Heart right ventricle (tissue), 16 donors: ENCODE data around the gene TSPO. TPM values are rescaled to one million over a fixed set of nuclear protein-coding genes. Genes with fewer than 3 reads are reported as not detected.
A peak's percentile ranks its signal among the peaks of the same experiment; 100 is the strongest.

Source experiments
- ATAC-seq, 8 donors: fragments of 200-7000 bp; cut with Tn5 transposase; one replicate each; pipeline ENCODE4 v1.9.1; 2020; ENCODE audit warnings: mild to moderate bottlenecking in 8 of 8, moderate library complexity in 8 of 8, moderate number of reproducible peaks in 1 of 8
- DNase-seq, 2 donors: peaks; one replicate each; pipeline ENCODE4 v3.0.0-alpha.2; 2020
- H3K27ac ChIP-seq, 10 donors: fragments of 200-600 bp; sonication (generic) in 2 of 10; one replicate each; pipeline versions ENCODE4 v1.5.0 to v1.8.0; 2020 to 2022; ENCODE audit warnings: mild to moderate bottlenecking in 3 of 10
- H3K27me3 ChIP-seq, 7 donors: fragments of 200-600 bp; one replicate each; pipeline ENCODE4 v1.8.0; 2021 to 2022; ENCODE audit warnings: mild to moderate bottlenecking in 2 of 7
- H3K36me3 ChIP-seq, 9 donors: fragments of 200-600 bp; sonication (generic) in 1 of 9; one replicate each; pipeline versions ENCODE4 v1.5.0 to v1.8.0; 2020 to 2022; ENCODE audit warnings: mild to moderate bottlenecking in 2 of 9
- H3K4me1 ChIP-seq, 9 donors: fragments of 200-600 bp; sonication (generic) in 1 of 9; one replicate each; pipeline versions ENCODE4 v1.5.0 to v1.8.0; 2020 to 2022; ENCODE audit warnings: mild to moderate bottlenecking in 4 of 9
- H3K4me3 ChIP-seq, 10 donors: fragments of 200-600 bp; sonication (generic) in 2 of 10; one replicate each; pipeline versions ENCODE4 v1.5.0 to v1.8.0; 2020 to 2022; ENCODE audit warnings: mild to moderate bottlenecking in 7 of 10, moderate library complexity in 2 of 10
- H3K9me3 ChIP-seq, 11 donors: fragments of 200-600 bp in 10 of 11; sonication (generic) in 2 of 11; one replicate each; pipeline versions ENCODE4 v1.5.0 to v1.8.0; 2013 to 2022; ENCODE audit warnings: mild to moderate bottlenecking in 2 of 11, control low read depth in 1 of 11, moderate library complexity in 1 of 11
- CTCF ChIP-seq, 9 donors: fragments of 200-600 bp; sonication (generic) in 2 of 9; IDR thresholded peaks; one replicate each; pipeline versions ENCODE4 v1.5.0 to v1.8.0; 2021 to 2022; ENCODE audit warnings: antibody characterized with exemption in 9 of 9, mild to moderate bottlenecking in 5 of 9, moderate library complexity in 1 of 9
- WGBS, 2 donors: extraction: QIAGEN DNeasy Blood & Tissue Kit; methylation state at CpG; one replicate each; pipeline ENCODE4 v1.1.7; 2013; ENCODE audit warnings: inconsistent platforms in 1 of 2; 5-methylcytosine and 5-hydroxymethylcytosine counted together
- intact Hi-C, 10 donors: fragments of 100-400 bp; cut with DNase I; formaldehyde crosslinking; loops; one replicate each; pipeline versions ENCODE4 v1.11.1 to v1.14.2; 2022
- polyA plus RNA-seq, 2 donors: library from polyadenylated mRNA; stranded (reverse); fragments of 200-250 nt; gene quantifications; one replicate each; pipeline ENCODE4 v1.2.3, GENCODE V29; 2013
- total RNA-seq, 10 donors: library from RNA; stranded (reverse); fragmentation: NEBNext Ultra II Directional in 3 of 10; extraction: Animal tissue kit (Norgen Biotek cat#: 25700) in 3 of 10; gene quantifications; one replicate each; pipeline versions ENCODE4 v1.2.1 to v1.2.4, GENCODE V29; 2021 to 2023
- donor health status: Arrhythmogenic right ventricular cardiomyopathy.
- donor health status: ischemic (EF 13 %, LVEDD 7.1; RV severe dilation, severe dysfunction).
- donor health status: healthy with polysubstance abuse.
- donor health status: DM: no; HTN: yes; CAD: no.
- donor health status: DM: no; HTN: no; CAD: no.
- donor health status: ischemic (EF 25% LVEDD 6.9; RV normal size, moderate dysfunction).
- donor health status: ischemic (EF 25% LVEDD 5.7; RV mildly dilated, moderate dysfunction).
- donor health status: healthy.
- donor health status: DM: yes; HTN: yes; CAD: no.
- donor health status: Ischemic cardiomyopathy.
- donor health status: ischemic (EF 35%, LVEDD 5.7; RV mildly dilated, moderate dysfunction).
- donor health status: nonischemic (EF 11% LVEDD 7.7; RV severe dilation, severe dysfunction).
- donor health status: DM: yes; HTN: yes; CAD: no.
- donor health status: PGD.
- donor health status: ischemic (EF 29% LVEDD 5.4; RV normal size, mild dysfunction).
- donor health status: nonischemic (EF 23%, LVEDD 6.1; RV moderate dilation, normal function).

Gene TSPO
- total and polyA plus RNA-seq, 12 donors, result 84.7 to 258 (median 102) TPM

- Histone ChIP-seq H3K4me1 (peaks cover 0 to 4% (median 0%) of the 10 kb centered on the region in 9 donors), H3K36me3 (no peaks in the 10 kb centered on the region), H3K4me3 (no peak overlapping the region), H3K9me3 (no peaks in the 10 kb centered on the region), H3K27me3 (peaks cover 0 to 7% (median 0%) of the 10 kb centered on the region in 7 donors), H3K27ac (no peak overlapping the region)
- WGBS, 2 donors, result 64 to 70% methylated on average over 5 of the region's 5 CpGs
- intact Hi-C loops, result no loop called here
- DNase-seq (no peak), ATAC-seq (peak in 1 of 8 donors; percentile 8)
- TF ChIP-seq CTCF (IDR thresholded peaks at IDR 0.05), result no peak
Observed at GRCh38 chr22:43198126-43198525, 46.8 kb downstream of the TSPO start.

DNA sequence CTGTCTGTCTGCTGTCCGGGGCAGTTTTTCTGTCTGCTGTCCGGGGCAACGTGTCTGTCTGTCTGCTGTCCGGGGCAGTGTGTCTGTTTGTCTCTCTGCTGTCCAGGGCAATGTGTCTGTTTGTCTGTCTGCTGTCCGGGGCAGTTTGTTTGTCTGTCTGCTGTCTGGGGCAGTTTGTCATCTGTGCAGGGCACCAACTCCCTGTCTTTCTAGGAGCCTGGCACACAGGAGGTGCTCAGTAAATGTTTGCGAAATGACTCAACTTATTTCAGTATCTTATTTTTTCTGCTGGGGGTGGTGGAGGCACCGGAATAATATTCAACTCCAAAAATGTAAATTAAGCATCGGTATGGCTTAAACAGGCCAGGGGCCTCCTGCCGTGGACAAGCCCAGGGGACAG, 47.6 kb downstream of the TSPO start:
- 80 to 90% methylated on average over 9 of the region's 9 CpGs for WGBS, 2 donors
- TF ChIP-seq CTCF (IDR thresholded peaks at IDR 0.05), result no peak
- Histone ChIP-seq H3K4me1 (peaks cover 0 to 4% (median 0%) of the 10 kb centered on the region in 9 donors), H3K27me3 (peaks cover 0 to 7% (median 0%) of the 10 kb centered on the region in 7 donors), H3K4me3 (no peak overlapping the region), H3K27ac (no peak overlapping the region), H3K9me3 (no peaks in the 10 kb centered on the region), H3K36me3 (no peaks in the 10 kb centered on the region)
- ATAC-seq (no peak), DNase-seq (no peak)
- intact Hi-C loops, result no loop called here

DNA sequence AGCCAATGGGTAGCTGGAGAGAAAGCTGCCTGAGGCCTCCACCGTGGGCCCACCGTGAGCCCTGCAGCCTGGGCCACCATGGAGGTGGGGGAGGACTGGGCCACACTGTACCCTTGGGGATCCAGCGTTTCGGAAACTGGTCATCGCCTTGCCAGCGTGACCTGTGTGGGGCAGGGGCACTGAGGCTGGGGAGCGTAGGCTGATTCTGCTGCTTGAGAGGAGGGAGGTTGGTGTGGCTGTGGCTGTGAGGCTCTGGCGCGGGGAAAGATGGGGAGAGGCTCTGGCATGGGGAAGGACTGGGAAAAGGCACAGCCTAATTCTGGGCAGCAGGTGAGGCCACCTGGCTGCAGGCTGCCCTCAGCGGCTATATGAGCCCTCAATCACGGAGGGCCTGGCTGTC, 48.2 kb downstream of the TSPO start:
- intact Hi-C loops, result no loop called here
- Histone ChIP-seq H3K4me1 (peaks cover 0 to 4% (median 0%) of the 10 kb centered on the region in 9 donors), H3K27me3 (peaks cover 0 to 7% (median 0%) of the 10 kb centered on the region in 7 donors), H3K4me3 (no peak overlapping the region), H3K27ac (no peak overlapping the region), H3K9me3 (no peaks in the 10 kb centered on the region), H3K36me3 (no peaks in the 10 kb centered on the region)
- 86 to 90% methylated on average over 11 of the region's 11 CpGs for WGBS, 2 donors
- TF ChIP-seq CTCF (IDR thresholded peaks at IDR 0.05), result no peak
- ATAC-seq (no peak), DNase-seq (no peak)

DNA sequence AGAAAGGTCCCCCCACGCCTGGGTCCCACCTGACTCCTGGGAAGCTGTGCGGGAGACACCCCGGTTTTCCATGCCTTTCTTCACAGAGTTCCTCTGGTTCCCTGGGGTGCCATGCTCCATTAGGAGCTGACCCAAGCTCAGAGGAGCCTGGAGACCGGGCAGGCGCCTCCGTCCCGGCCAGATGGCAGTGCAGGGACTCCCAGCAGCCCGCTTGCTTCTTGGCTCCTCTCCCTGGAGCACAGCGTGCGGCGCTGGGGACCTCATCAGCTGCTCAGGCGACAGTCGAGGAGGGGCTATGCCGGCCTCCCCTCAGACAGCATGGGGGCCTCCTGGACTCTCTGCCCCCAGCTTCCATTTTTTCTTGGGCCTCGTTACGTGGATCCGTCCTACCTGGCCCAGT, 48.7 kb downstream of the TSPO start:
- DNase-seq, result no peak

More for the DNA sequence above, 48.7 kb downstream of the TSPO start:
- H3K4me3 ChIP-seq, result no peak overlapping the region
- ATAC-seq, result no peak
- 84 to 85% methylated on average over 17 of the region's 17 CpGs for WGBS, 2 donors
- intact Hi-C loops, result no loop called here
- no peak overlapping the region for H3K27ac ChIP-seq
- H3K4me1 ChIP-seq, result peaks cover 0 to 4% (median 0%) of the 10 kb centered on the region in 9 donors
- no peaks in the 10 kb centered on the region for H3K9me3 ChIP-seq
- H3K27me3 ChIP-seq, result peaks cover 0 to 7% (median 0%) of the 10 kb centered on the region in 7 donors
- no peaks in the 10 kb centered on the region for H3K36me3 ChIP-seq
- TF ChIP-seq CTCF (IDR thresholded peaks at IDR 0.05), result no peak
